ENCODE results near the gene PIEZO1.
"Not testable (repeated sequence)": the region's sequence is repeated elsewhere in the genome, so short reads cannot be mapped to it uniquely, and the experiment has no call there.

PIEZO1 gene

DNA sequence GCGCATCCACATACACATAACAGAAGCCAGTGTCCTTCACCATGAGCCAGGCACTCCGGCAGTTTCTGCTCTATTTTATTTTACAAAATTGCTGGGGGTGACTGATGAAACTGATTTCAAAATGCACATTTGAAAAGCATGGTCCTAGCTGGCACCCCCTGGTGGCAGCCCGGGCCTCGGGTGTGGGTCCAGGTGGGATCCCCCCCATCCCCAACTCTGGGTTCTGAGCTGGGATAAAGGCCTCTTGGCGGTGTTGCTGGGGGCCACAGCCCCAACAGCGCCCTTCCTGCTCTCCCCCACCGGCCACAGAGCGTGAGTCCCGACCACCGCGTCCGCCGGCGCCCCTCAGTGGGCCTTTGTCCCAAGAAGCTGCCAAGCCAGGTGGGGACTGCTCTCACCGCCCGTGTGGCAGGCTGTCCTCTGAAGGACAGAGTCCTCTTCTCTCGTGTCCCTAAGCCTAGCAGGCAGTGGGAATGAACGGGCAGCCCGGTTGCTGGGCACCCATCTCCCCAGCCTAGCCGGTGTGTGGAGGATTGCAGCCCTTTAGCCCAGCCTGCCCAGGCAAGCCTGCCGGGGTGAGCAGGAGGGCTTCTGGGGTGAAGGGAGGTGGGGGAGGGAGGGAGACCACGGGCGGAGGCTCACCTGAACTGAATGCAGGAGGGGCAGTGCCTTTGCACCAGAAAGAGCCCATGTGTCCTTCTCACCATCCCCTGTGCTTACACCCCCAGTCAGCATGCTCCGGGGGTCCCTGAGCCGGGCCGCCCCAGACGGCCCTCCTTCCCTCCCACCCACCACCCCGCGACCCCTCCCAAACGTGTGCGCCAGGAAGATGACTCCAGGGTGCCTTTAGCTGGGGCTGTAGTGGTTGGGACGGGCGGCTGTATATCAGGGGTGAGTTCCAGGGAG, 99.6 kb downstream of the PIEZO1 start:
- DNase-seq: peak in 3 of 4 experiments; percentile 23 to 58 (median 40)

DNA sequence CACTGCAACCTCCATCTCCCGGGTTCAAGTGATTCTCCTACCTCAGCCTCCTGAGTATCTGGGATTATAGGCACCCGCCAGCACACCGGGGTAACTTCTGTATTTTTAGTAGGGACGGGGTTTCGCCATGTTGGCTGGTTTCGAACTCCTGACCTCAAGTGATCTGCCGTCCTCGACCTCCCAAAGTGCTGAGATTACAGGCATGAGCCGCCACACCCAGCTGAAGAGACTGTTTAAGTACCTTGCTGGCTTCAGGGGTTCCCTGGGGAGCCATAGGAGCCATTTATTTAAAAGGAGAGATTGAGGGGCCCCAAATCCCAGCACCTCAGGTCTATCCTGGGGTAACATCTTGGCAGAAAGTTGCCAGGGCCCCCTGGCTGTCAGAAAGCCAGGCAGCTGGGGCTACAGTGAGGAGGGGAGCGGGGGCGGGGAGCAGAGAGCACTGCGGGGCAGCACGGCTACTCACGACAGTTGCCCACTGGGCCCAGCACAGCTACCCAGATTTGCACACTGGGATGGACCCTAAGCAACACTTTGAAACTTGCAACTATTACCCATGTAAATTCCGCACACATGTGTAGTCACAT, 100.4 kb downstream of the PIEZO1 start:
- no peak for DNase-seq

DNA sequence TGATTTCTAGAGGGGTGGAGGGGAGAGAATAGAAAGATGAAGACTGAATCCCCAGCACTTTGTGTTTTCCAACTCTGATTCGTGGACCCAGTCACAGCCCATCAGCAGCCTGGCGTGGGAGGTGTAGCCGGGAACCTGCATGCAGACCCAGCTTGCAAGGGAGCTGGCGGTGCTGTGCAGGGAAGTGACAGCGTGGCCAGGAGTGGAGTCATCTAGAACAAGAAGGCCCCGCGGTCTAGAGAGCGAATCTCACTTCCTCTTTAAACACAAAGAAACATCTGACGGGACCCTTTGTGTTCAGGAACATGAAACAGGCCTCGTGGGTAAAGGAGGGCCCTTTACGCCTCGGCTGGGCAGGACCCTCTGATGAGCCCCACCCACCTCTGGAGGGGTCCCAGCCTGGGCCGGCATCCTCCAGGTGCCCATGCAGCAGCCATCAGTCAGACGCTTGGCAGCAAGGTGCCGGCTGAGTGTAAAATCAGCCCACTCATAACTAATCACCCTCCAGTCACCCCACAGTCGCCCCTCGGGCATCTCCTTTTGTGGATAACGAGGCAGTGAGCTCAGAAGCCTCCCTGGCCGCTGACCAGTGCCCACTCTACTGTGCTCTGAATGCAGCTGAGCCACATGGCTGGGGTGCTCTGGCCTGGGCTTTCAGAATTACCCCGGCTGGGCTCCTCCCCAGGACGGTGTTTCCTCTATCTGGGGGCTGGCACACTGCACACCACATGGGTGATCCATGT, 103.1 kb downstream of the PIEZO1 start:
- DNase-seq: peak in 3 of 4 experiments; percentile 22 to 42 (median 36)

GRCh38 chr16:88681084-88681680, 103.8 kb downstream of the PIEZO1 start:
- DNase-seq: peak in 2 of 4 experiments; percentile 30

- no peak for DNase-seq
These were observed 104.4 kb downstream of the PIEZO1 start for GRCh38 chr16:88680554-88681083.

DNA sequence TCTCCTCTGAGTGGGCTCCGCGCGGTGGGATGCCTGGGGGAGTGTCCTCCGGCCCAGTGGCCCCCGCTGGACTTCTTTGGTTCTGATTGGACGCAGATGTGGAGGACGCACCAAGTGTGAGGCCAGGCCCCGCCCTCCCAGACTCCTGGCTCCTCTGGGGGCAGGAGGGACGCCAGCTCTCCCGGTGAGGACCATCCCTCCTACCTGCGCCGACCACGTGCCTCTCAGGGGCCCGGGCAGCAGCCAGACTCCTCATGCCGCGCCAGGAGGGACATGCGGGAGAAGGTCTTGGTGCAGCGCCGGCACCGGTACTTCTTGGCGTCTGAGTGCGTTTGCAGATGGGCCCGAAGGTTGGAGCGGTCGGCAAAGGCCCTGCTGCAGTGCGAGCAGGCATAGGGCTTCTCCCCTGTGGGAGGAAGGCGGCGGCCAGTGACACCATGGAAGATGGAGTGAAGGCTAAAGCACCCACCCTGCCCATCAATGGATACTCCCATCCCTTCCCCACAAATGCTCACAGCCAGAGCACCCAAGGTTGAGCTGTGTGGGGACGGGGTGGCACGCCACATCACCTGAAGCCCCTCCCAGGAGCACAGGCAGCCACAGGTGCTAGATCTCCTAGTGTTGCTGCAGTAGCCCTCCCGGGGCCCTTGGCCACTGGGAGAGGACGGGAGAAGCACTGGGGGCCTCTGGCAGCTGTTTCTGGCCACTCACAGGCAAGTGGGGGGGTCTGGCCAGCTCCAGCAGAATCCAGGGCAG, 106.6 kb downstream of the PIEZO1 start:
- no peak for DNase-seq

DNA sequence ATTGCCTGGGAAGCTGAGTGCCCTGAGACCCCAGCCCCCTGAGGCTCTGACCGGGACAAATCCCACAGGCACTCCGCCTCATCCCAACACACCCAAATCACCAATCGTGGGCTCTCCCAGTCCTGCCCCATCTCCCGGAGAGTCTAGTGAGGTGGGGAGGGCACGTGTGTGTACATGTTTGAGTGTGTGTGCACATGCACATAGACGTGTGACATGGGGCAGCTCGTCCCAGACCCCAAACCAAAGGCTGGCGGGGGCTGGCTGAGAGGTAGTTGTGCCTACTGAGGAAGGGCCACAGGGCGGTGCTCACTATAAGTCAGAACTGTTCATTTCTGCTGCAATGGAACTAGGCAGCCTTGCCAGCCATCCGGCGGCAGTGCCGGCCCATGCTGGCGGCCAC, 107.3 kb downstream of the PIEZO1 start:
- DNase-seq: no peak

GRCh38 chr16:88676502-88677242, 108.3 kb downstream of the PIEZO1 start:
- DNase-seq: no peak

DNA sequence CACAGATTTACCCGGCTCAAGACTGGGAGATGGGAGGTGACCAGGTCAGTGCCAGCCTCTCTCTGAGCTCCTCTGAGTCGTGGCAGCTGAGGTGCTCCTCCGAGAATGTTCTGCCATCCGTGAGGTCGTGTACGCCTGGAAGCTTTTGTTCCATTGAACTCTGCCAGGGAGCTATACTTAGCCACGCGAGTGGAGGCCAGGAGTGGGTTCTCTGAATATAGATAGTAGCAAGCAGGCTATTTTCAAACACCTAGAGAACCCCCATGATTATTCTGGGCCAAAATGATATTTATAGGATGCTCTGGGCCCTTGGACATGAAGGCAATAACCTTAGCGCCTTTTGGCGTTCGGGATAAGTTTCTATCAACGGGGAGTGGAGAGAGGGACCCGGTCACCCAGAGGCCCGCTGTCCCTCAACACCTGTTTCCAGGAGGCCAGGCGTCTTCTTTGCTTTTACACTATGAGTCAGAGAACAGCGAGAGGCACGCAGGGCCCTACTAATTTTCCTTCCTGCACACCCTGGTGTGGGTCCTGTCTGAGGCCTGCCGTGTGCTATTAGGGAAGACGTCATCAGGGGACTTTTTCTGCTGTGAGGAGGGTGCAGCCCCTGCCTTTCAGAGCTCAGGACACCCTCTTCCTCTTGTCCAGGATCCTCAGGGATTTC, 111.2 kb downstream of the PIEZO1 start:
- no peak for DNase-seq

DNA sequence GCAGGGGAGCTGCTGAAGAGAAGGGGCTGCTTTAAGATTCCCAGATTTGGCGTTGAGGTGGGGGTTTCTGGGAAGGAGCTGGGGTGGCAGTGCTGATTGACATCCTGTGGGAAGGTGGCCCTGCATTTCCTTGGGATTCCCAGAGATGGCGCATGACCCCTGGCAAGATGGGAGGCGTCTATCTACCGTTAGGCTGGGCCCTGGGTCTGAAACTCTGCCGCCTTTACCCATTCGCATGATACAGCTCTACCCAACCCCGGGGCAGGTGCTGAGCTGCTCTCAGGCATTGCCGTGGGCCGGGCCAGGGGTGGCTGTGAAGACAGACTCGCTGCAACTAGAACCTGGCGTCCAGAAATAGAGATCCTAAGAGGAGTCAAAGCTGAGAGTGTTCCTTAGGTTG, 112.2 kb downstream of the PIEZO1 start:
- DNase-seq: no peak

- no peak for DNase-seq
These were observed 113.2 kb downstream of the PIEZO1 start for GRCh38 chr16:88671806-88672205.

- DNase-seq: no peak
These were observed 115.0 kb downstream of the PIEZO1 start for GRCh38 chr16:88669980-88670379.

DNA sequence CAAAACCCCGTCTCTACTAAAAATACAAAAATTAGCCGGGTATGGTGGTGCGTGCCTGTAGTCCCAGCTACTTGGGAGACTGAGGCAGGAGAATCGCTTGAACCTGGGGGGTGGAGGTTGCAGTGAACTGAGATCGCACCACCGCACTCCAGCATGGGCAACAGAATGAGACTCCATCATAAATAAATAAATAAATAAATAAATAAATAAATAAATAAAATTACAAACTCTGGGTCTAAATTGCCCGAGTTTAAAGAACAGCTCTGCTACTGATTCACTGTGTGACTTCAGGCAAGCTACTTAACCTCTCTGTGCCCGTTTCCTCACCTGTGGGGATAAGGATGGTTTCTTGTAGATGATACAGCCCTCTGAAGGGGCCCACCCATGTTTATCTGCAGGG, 115.5 kb downstream of the PIEZO1 start:
- not testable (repeated sequence) for DNase-seq

- DNase-seq: no peak
These were observed 117.6 kb downstream of the PIEZO1 start for GRCh38 chr16:88667461-88667860.

GRCh38 chr16:88665570-88665969, 119.5 kb downstream of the PIEZO1 start:
- DNase-seq: no peak

Data from activated naive CD4-positive, alpha-beta T cell (primary cell).